ENCODE data around the gene MED17.
"Not testable (repeated sequence)": the region's sequence is repeated elsewhere in the genome, so short reads cannot be mapped to it uniquely, and the experiment has no call there.

The MED17 gene

DNA sequence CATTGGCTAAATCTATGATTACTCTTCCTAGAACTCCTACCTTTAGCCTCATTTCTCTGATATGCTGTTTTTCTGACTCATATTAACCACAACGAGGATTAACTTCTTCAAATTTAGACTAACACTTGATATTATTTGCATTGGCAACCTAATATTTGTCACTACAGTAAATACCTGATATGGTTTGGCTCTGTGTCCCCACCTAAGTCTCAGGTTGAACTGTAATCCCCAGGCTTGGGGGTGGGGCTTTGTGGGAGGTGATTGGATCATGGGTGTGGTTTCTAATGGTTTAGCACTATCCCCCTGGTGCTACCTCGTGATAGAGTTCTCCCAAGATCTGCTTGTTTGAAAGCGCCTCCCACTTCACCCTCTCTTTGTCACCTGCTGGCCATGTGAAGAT lies 17.1 kb upstream of the MED17 start:
- ChIA-PET CTCF (no interaction called here), POLR2A (no interaction called here)
- TF ChIP-seq, protein P1, sequence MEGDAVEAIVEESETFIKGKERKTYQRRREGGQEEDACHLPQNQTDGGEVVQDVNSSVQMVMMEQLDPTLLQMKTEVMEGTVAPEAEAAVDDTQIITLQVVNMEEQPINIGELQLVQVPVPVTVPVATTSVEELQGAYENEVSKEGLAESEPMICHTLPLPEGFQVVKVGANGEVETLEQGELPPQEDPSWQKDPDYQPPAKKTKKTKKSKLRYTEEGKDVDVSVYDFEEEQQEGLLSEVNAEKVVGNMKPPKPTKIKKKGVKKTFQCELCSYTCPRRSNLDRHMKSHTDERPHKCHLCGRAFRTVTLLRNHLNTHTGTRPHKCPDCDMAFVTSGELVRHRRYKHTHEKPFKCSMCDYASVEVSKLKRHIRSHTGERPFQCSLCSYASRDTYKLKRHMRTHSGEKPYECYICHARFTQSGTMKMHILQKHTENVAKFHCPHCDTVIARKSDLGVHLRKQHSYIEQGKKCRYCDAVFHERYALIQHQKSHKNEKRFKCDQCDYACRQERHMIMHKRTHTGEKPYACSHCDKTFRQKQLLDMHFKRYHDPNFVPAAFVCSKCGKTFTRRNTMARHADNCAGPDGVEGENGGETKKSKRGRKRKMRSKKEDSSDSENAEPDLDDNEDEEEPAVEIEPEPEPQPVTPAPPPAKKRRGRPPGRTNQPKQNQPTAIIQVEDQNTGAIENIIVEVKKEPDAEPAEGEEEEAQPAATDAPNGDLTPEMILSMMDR (IDR thresholded peaks at IDR 0.05; ENCODE audit: control extremely low read depth, extremely low read depth, low read depth, missing control alignments), result no peak
- no peak for DNase-seq (ENCODE audit: extremely low spot score)

DNA sequence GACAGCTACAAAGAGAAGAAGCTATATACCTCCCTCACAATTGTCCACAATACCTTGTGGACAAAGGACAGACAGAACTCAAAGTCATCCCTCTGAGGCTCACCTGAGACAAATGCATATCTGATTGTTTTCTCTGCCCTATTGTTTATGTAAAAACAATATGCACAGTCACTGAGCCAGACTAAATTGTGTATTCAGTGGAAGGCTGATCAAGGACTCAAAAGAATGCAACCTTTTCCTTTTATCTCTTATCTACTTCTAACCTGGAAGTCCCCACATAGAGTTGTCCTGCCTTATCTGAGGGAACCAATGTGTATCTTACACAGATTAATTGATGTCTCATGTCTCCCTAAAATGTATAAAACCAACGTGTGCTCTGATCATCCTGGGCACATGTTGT lies 13.9 kb upstream of the MED17 start:
- no peak for DNase-seq (ENCODE audit: extremely low spot score)
- ChIA-PET POLR2A (interaction anchor here (0.6 kb wide), 1 partner anchor 30 kb away, joined by 3 read pairs; no protein-coding TSS in a partner anchor), CTCF (no interaction called here)
- TF ChIP-seq, protein P1 (IDR thresholded peaks at IDR 0.05; ENCODE audit: control extremely low read depth, extremely low read depth, low read depth, missing control alignments), result no peak

DNA sequence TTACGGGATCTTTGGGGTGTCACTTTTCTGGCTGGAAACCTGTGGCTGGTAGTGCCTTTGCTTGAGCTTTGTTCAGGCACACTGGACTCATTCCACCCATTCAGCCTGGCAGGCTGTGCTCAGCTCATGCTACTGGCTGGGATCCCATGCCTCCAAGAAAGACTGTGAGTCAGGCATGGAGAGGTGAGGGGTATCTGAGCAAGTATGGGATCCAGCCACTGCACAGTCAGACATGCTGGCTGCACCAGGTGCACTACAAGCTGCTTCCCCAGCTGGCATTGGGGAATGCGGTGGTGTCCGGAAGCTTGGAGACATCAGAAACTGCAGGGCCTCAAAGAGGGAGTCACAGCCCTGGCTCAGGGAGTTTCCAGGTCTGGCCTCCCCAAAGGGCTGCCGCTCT lies 12.0 kb upstream of the MED17 start:
- no peak for DNase-seq (ENCODE audit: extremely low spot score)
- ChIA-PET CTCF (interaction anchor here (1.1 to 1.8 kb wide), 2 partner anchors 12 to 13 kb away, joined by 3 to 5 read pairs; partner anchors contain the start of gene MED17), POLR2A (no interaction called here)
- TF ChIP-seq, protein P1 (IDR thresholded peaks at IDR 0.05; ENCODE audit: control extremely low read depth, extremely low read depth, low read depth, missing control alignments), result no peak

DNA sequence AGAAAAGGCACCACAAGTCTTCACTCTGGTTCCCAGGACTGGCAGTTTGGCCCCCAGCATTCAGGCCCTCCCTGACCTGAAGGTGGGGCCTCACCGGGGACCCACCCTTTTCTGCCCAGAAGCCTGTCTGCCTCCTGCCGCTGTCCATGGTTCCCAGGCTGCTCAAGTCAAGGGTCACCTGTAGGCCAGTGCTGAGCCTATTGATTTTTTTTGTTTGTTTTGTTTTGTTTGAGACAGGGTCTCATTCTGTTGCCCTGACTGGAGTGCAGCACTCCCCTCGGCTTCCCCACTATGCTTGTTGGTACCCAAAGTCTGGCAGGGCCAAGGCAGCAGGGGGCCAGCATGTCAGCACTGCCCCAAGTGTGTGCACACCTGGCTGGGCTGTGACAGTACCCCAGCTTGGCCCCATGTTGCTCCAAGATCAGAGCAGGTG lies 11.0 kb upstream of the MED17 start:
- no peak for DNase-seq (ENCODE audit: extremely low spot score)
- ChIA-PET POLR2A (no interaction called here), CTCF (interaction anchor here (1.1 to 1.8 kb wide), 2 partner anchors 11 to 13 kb away, joined by 3 to 5 read pairs; partner anchors contain the start of gene MED17)
- TF ChIP-seq, protein P1 (IDR thresholded peaks at IDR 0.05; ENCODE audit: control extremely low read depth, extremely low read depth, low read depth, missing control alignments), result no peak

DNA sequence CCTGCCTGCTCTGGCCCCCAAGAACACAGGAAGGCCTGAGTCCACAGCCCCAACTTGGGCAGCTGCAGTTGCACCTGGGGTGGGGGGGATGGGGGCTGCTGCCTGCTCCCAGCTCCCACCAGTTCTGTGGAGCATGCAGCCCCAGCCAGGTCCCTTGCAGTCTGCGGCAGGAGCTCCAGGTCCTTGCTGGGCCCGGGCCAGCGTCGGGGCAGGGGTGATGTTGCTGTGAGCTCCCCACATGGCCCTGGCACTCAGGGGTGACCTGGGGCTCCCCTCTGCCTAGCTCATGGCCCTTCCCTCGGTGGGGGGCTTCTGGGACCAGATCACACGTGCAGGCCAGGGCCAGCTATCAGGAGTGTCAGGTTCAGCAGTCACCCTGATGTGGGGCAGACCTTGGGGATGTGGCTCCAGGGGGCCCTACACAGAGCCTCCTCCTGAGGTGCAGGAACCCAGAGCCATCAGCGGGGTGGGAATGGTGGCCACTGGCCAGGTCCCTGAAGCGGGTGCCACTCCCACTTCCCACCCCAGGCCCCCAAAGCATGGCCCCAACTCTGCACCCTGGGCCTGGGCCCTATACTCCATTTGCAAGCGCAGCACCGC lies 10.4 kb upstream of the MED17 start:
- ChIA-PET POLR2A (no interaction called here), CTCF (interaction anchor here (1.0 kb wide), 1 partner anchor 23 kb away, joined by 4 read pairs; no protein-coding TSS in a partner anchor)
- DNase-seq (ENCODE audit: extremely low spot score), result no peak
- TF ChIP-seq, protein P1 (IDR thresholded peaks at IDR 0.05; ENCODE audit: control extremely low read depth, extremely low read depth, low read depth, missing control alignments), result no peak

DNA sequence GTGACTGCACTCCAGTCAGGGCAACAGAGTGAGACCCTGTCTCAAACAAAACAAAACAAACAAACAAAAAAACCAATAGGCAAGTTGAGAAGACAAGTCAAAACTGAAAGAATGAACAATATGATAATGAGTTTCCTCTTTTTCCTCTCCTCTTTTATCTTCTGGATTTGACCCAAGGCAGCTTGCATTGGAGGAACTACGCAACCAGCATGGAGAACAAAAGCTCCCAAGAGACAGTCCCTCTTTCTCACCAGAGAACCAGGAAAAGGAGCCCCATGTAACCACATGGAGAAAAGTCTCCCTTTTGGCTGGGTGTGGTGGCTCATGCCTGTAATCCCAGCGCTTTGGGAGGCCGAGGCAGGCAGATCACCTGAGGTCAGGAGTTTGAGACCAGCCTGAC lies 9.5 kb upstream of the MED17 start:
- DNase-seq (ENCODE audit: extremely low spot score); POLR2A ChIA-PET: not testable (repeated sequence)
- CTCF ChIA-PET, result interaction anchor here (1.0 to 1.5 kb wide), 3 partner anchors 9 to 23 kb away, joined by 3 to 5 read pairs (median 4); partner anchors contain the start of gene MED17

DNA sequence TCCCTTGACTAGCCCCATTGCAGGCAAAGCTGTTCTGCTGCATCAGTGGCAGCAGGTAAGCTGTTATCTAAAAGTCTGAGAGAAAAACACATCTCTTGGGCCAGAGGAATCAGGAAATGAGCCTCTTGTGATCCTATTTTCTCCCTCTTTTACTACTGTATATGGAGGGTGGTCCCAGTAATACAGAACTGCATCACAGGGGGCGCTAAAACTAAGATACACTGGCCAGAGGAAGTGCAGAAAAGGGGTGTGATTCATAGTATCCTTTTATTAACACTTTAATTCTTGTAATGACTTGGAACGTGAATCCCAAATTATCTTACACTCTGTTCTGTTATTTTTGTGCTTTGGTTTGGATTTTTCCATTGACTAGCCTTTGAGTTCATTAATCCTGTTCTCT lies 8.8 kb upstream of the MED17 start:
- CTCF ChIA-PET, result interaction anchor here (1.2 to 1.5 kb wide), 2 partner anchors 9 to 11 kb away, joined by 3 to 5 read pairs; partner anchors contain the start of gene MED17
- POLR2A ChIA-PET, result no interaction called here
- TF ChIP-seq, protein P1 (IDR thresholded peaks at IDR 0.05; ENCODE audit: control extremely low read depth, extremely low read depth, low read depth, missing control alignments), result no peak
- no peak for DNase-seq (ENCODE audit: extremely low spot score)

All from GM10248 (cell line).